ENCODE measurements around the gene CHID1. TPM values are rescaled to one million over a fixed set of nuclear protein-coding genes. Genes with fewer than 3 reads are reported as not detected.
A peak's percentile ranks its signal among the peaks of the same experiment; 100 is the strongest.

Gene CHID1
- total RNA-seq, 6 donors from 2014 or later, result 34.6 to 144 (median 59.1) TPM

DNA sequence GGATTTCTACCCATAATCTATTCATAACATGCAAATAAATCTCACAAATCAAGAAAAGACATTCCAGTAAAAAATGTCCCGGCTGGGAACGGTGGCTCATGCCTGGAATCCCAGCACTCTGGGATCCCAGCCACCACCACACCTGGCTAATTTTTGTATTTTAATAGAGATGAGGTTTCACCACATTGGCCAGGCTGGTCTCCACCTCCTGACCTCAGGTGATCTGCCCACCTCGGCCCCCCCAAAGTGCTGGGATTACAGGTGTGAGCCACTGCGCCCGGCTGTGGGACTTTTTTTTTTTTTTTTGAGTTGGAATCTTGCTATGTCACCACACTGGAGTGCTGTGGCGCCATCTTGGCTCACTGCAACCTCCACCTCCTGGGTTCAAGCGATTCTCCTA lies 4.7 kb downstream of the CHID1 start:
- WGBS, 2 donors, result 90 to 93% methylated on average over 7 of the region's 7 CpGs
- Histone ChIP-seq H3K27me3 (no peaks in the 10 kb centered on the region), H3K36me3 (peaks cover 18 to 48% (median 37%) of the 10 kb centered on the region in 4 donors), H3K4me1 (peaks cover 8 to 17% (median 11%) of the 10 kb centered on the region in 4 donors), H3K27ac (no peak overlapping the region), H3K4me3 (no peak overlapping the region), H3K9me3 (no peaks in the 10 kb centered on the region)
- DNase-seq (no peak), ATAC-seq (ENCODE audit: low FRiP score in 2 of 2) (no peak)
- TF ChIP-seq POLR2AphosphoS5 (IDR thresholded peaks at IDR 0.05), result no peak
- TF ChIP-seq EP300 (IDR thresholded peaks at IDR 0.05), result no peak
- TF ChIP-seq, protein P1, sequence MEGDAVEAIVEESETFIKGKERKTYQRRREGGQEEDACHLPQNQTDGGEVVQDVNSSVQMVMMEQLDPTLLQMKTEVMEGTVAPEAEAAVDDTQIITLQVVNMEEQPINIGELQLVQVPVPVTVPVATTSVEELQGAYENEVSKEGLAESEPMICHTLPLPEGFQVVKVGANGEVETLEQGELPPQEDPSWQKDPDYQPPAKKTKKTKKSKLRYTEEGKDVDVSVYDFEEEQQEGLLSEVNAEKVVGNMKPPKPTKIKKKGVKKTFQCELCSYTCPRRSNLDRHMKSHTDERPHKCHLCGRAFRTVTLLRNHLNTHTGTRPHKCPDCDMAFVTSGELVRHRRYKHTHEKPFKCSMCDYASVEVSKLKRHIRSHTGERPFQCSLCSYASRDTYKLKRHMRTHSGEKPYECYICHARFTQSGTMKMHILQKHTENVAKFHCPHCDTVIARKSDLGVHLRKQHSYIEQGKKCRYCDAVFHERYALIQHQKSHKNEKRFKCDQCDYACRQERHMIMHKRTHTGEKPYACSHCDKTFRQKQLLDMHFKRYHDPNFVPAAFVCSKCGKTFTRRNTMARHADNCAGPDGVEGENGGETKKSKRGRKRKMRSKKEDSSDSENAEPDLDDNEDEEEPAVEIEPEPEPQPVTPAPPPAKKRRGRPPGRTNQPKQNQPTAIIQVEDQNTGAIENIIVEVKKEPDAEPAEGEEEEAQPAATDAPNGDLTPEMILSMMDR (IDR thresholded peaks at IDR 0.05), result no peak

DNA sequence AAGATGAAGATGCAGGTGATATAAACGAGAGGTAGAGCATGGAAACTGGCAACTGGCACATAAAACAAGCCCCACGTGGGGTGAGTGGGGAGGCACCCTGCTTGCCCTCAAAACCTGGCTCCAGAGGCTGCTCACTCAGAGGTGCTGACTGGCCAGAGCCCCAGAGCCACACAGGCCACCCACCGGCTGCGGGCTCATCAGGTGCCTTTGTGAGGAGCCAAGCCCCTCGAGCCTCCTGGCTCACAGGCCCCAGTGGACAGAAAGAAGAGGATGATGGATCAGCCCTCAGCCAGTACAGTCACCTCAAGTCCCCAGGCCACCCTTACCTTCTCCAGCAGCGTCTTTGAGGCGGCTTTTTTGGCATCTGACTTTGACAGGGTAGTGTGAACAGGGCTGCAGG lies 6.2 kb downstream of the CHID1 start:
- TF ChIP-seq EP300 (IDR thresholded peaks at IDR 0.05) (no peak), POLR2A (IDR thresholded peaks at IDR 0.05) (no peak), POLR2AphosphoS5 (IDR thresholded peaks at IDR 0.05) (no peak)
- TF ChIP-seq, protein P1 (IDR thresholded peaks at IDR 0.05), result no peak
- no peak overlapping the region for H3K4me3 ChIP-seq
- H3K27ac ChIP-seq, result no peak overlapping the region
- DNase-seq (peak in 1 of 2 donors; percentile 49), ATAC-seq (ENCODE audit: low FRiP score in 2 of 2) (no peak)
- WGBS, 2 donors, result 92 to 95% methylated on average over 5 to 7 of the region's 7 CpGs
- H3K4me1 ChIP-seq, result peaks cover 0 to 5% (median 2%) of the 10 kb centered on the region in 4 donors
- peaks cover 18 to 64% (median 53%) of the 10 kb centered on the region in 4 donors for H3K36me3 ChIP-seq
- no peaks in the 10 kb centered on the region for H3K9me3 ChIP-seq
- no peaks in the 10 kb centered on the region for H3K27me3 ChIP-seq

DNA sequence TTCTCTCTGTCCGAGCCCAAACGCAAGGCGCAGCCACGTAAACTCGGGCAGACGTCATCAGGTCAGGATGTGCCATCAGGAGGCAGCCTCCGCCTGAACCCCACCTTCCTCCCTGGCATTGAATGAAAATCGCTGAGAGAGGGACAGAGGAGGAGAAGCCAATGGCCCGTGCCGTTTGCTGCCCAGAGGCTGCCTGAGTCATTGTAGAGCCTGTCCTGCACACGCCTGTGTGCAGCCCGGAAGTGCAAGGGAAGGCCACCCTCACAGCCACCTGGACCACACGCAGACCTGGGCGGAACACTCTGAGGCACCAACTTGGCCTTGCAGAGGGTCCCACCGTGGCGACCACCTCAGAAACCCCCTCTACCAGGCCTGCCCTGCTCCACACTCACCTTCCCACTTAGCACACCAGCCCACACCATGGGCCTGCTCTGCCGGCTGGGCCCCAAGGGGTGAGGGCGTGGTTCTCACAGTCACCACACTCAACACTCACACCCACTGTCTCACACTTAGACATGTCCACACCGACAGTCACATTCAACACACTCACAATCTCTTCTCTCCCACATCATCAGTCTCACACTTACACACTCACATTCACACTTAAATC lies 9.1 kb downstream of the CHID1 start:
- Histone ChIP-seq H3K4me1 (no peaks in the 10 kb centered on the region), H3K36me3 (peaks cover 18 to 79% (median 65%) of the 10 kb centered on the region in 4 donors), H3K27ac (no peak overlapping the region), H3K4me3 (no peak overlapping the region), H3K27me3 (no peaks in the 10 kb centered on the region), H3K9me3 (no peaks in the 10 kb centered on the region)
- TF ChIP-seq, protein P1 (IDR thresholded peaks at IDR 0.05), result no peak
- TF ChIP-seq EP300 (IDR thresholded peaks at IDR 0.05) (no peak), POLR2A (IDR thresholded peaks at IDR 0.05) (no peak), POLR2AphosphoS5 (IDR thresholded peaks at IDR 0.05) (no peak)
- DNase-seq (peak in 1 of 2 donors; percentile 59), ATAC-seq (ENCODE audit: low FRiP score in 2 of 2) (no peak)
- WGBS, 2 donors, result 93 to 94% methylated on average over 12 to 19 of the region's 19 CpGs

DNA sequence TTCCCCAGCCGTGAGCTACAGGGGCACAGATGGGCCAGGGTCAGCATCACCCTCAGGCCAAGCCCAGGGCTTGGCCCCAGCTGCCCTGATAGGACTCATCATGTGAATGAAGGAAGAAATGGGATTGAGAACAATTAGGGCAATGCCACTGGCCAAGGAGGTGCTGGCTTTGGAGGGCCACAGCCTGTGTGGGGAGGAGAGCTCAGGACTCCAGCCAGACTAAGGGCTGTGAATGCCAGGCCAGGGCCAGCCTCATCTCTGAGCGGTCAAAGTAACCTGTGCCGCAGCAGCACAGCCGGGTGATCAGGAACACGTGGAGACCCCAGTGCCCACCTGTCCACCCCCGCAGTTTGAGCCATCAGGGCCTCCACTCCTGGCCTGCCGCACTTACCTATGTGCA lies 10.1 kb downstream of the CHID1 start:
- DNase-seq (no peak), ATAC-seq (ENCODE audit: low FRiP score in 2 of 2) (no peak)
- no peak for TF ChIP-seq POLR2A (IDR thresholded peaks at IDR 0.05)
- TF ChIP-seq EP300 (IDR thresholded peaks at IDR 0.05), result no peak
- no peaks in the 10 kb centered on the region for H3K4me1 ChIP-seq
- H3K36me3 ChIP-seq, result peaks cover 18 to 72% (median 65%) of the 10 kb centered on the region in 4 donors
- H3K27ac ChIP-seq, result no peak overlapping the region
- 90 to 100% methylated on average over 3 of the region's 7 CpGs for WGBS, 2 donors
- H3K27me3 ChIP-seq, result no peaks in the 10 kb centered on the region
- no peaks in the 10 kb centered on the region for H3K9me3 ChIP-seq
- no peak overlapping the region for H3K4me3 ChIP-seq

DNA sequence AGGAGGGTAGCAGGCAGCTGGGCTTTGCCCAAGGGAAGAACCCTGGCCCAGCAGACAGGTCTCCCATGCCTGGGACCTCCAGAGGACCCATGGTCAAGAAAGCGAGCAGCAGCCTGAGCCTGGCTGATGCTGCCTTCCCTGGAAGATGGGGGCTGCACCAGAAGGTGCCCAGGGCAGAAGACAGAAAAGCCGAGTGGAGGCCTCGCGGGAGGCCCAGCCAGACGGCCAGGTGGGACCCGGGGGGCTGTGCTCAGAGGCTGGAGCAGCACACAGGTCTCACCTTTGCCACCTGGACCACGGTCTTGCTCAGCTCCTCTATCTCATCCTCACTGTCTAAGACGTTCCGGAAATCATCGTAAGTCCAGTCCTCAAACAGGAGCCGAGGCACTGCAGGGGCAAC lies 10.9 kb downstream of the CHID1 start:
- ATAC-seq (ENCODE audit: low FRiP score in 2 of 2) (no peak), DNase-seq (peak in 1 of 2 donors; percentile 49)
- Histone ChIP-seq H3K27ac (no peak overlapping the region), H3K4me3 (no peak overlapping the region), H3K27me3 (no peaks in the 10 kb centered on the region), H3K9me3 (no peaks in the 10 kb centered on the region), H3K36me3 (peaks cover 18 to 69% (median 64%) of the 10 kb centered on the region in 4 donors), H3K4me1 (no peaks in the 10 kb centered on the region)
- TF ChIP-seq POLR2AphosphoS5 (IDR thresholded peaks at IDR 0.05) (no peak), EP300 (IDR thresholded peaks at IDR 0.05) (no peak), POLR2A (IDR thresholded peaks at IDR 0.05) (no peak)
- TF ChIP-seq, protein P1 (IDR thresholded peaks at IDR 0.05), result no peak
- 92 to 99% methylated on average over 8 to 10 of the region's 11 CpGs for WGBS, 2 donors

Data from upper lobe of left lung (tissue), 6 donors.